GM12873 (cell line): ENCODE measurements around the gene CADPS2.

Source experiments
- TF ChIP-seq, protein P1 (sequence below): IDR thresholded peaks from 2 replicates; pipeline ENCODE4 v1.5.1; 2012; ENCODE audit warnings: low read depth, mild to moderate bottlenecking, moderate library complexity, low read length, control low read depth; ENCODE audit not compliant: insufficient read depth; ENCODE audit errors: missing control alignments

CADPS2 gene

DNA sequence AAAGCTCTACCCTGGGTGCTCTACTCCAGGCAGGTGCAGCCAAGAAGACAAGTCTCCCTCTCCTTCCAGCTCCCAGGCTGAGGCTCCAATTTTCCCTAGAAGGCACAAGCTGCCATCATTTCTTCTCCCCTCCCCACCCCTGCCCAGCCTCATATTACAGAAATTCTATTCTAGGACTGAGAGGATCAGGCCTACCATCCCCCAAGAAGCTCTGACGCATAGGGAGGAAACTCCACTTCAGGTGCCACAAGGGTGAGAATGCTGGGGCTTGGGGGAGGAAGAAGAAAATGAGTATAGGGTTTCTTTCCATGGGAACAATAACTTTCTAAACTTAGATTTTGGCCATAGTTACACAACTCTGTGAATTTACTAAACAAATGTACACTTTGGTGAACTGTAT, 617.0 kb downstream of the CADPS2 start:
- TF ChIP-seq, protein P1, sequence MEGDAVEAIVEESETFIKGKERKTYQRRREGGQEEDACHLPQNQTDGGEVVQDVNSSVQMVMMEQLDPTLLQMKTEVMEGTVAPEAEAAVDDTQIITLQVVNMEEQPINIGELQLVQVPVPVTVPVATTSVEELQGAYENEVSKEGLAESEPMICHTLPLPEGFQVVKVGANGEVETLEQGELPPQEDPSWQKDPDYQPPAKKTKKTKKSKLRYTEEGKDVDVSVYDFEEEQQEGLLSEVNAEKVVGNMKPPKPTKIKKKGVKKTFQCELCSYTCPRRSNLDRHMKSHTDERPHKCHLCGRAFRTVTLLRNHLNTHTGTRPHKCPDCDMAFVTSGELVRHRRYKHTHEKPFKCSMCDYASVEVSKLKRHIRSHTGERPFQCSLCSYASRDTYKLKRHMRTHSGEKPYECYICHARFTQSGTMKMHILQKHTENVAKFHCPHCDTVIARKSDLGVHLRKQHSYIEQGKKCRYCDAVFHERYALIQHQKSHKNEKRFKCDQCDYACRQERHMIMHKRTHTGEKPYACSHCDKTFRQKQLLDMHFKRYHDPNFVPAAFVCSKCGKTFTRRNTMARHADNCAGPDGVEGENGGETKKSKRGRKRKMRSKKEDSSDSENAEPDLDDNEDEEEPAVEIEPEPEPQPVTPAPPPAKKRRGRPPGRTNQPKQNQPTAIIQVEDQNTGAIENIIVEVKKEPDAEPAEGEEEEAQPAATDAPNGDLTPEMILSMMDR = no peak
